HEK293T (cell line): Measurements from ENCODE around the gene TJP3.

Experiments
- CTCF ChIA-PET: fragments of 350-600 bp; formaldehyde crosslinking; extraction: SDS; loops from one replicate; lab custom pipeline; 2021; ENCODE audit warnings: antibody characterized with exemption, inconsistent platforms; lab: Yijun Ruan, JAX
- POLR2A ChIA-PET: fragments of 350-600 bp; formaldehyde crosslinking; extraction: SDS; loops from one replicate; lab custom pipeline; 2020; ENCODE audit warnings: antibody characterized with exemption, inconsistent platforms; lab: Yijun Ruan, JAX
- DNase-seq: peaks from one replicate; pipeline ENCODE4 v3.0.0; 2012; ENCODE audit warnings: mixed read lengths; ENCODE audit errors: extremely low spot score
- ARNT ChIP-seq: fragments of 450-650 bp; IDR thresholded peaks from 2 replicates; pipeline ENCODE4 v1.6.1; 2017; ENCODE audit warnings: mild to moderate bottlenecking
- BHLHE40 ChIP-seq: fragments of 450-650 bp; IDR thresholded peaks from 2 replicates; pipeline ENCODE4 v1.6.1; 2016; ENCODE audit warnings: mild to moderate bottlenecking, moderate library complexity, borderline replicate concordance
- CTBP1 ChIP-seq: fragments of 450-650 bp; IDR thresholded peaks from 2 replicates; pipeline ENCODE4 v1.6.1; 2016; ENCODE audit warnings: borderline replicate concordance
- ELF4 ChIP-seq: fragments of 450-650 bp; IDR thresholded peaks from 2 replicates; pipeline ENCODE4 v1.6.1; 2017; ENCODE audit warnings: antibody characterized with exemption
- FOXA1 ChIP-seq: fragments of 450-650 bp; IDR thresholded peaks from 2 replicates; pipeline ENCODE4 v1.6.1; 2016; ENCODE audit warnings: mild to moderate bottlenecking
- FOXK2 ChIP-seq: fragments of 450-650 bp; IDR thresholded peaks from 2 replicates; pipeline ENCODE4 v1.6.1; 2016; ENCODE audit warnings: mild to moderate bottlenecking
- FOXM1 ChIP-seq: fragments of 450-650 bp; IDR thresholded peaks from 2 replicates; pipeline ENCODE4 v1.6.1; 2017; ENCODE audit warnings: mild to moderate bottlenecking, borderline replicate concordance
- HDGF ChIP-seq: fragments of 450-650 bp; IDR thresholded peaks from 2 replicates; pipeline ENCODE4 v1.6.1; 2017; ENCODE audit warnings: antibody characterized with exemption, borderline replicate concordance
- L3MBTL2 ChIP-seq: fragments of 450-650 bp; conservative IDR thresholded peaks from 2 replicates; pipeline ENCODE4 v1.6.1; 2016; ENCODE audit warnings: mild to moderate bottlenecking
- LEF1 ChIP-seq: fragments of 450-650 bp; IDR thresholded peaks from 2 replicates; pipeline ENCODE4 v1.6.1; 2017; ENCODE audit warnings: mild to moderate bottlenecking, borderline replicate concordance
- NFRKB ChIP-seq: fragments of 450-650 bp; IDR thresholded peaks from 2 replicates; pipeline ENCODE4 v1.6.1; 2016; ENCODE audit warnings: mild to moderate bottlenecking, moderate library complexity
- PKNOX1 ChIP-seq: fragments of 450-650 bp; IDR thresholded peaks from 2 replicates; pipeline ENCODE4 v1.6.1; 2016
- SP1 ChIP-seq: fragments of 450-650 bp; IDR thresholded peaks from 2 replicates; pipeline ENCODE4 v1.6.1; 2017
- SUZ12 ChIP-seq: fragments of 450-650 bp; IDR thresholded peaks from 2 replicates; pipeline ENCODE4 v1.6.1; 2016; ENCODE audit warnings: mild to moderate bottlenecking
- TARDBP ChIP-seq: fragments of 450-650 bp; IDR thresholded peaks from 2 replicates; pipeline ENCODE4 v1.6.1; 2016
- ZNF384 ChIP-seq: fragments of 450-650 bp; IDR thresholded peaks from 2 replicates; pipeline ENCODE4 v1.6.1; 2016

TJP3 gene

GRCh38 chr19:3721887-3722442, 13.8 kb downstream of the TJP3 start:
- POLR2A ChIA-PET: interaction anchor here (1.9 kb wide), 1 partner anchor 40 kb away, joined by 10 read pairs; the partner anchor contains the start of genes APBA3 and MRPL54
- CTCF ChIA-PET: interaction anchor here (0.6 kb wide), 1 partner anchor 42 kb away, joined by 3 read pairs; no protein-coding TSS in a partner anchor
- no peak for DNase-seq
- TF ChIP-seq L3MBTL2 (no peak), HDGF (no peak), CTBP1 (no peak), SP1 (no peak), ZNF384 (no peak), TARDBP (no peak), BHLHE40 (no peak), FOXM1 (no peak), ELF4 (no peak), ARNT (no peak), PKNOX1 (no peak)

- no peak for TF ChIP-seq PKNOX1
- no peak for TF ChIP-seq ZNF384
- TF ChIP-seq FOXK2: no peak
- no peak for TF ChIP-seq NFRKB
- no peak for TF ChIP-seq FOXA1
- TF ChIP-seq SP1: no peak
- TF ChIP-seq LEF1: no peak
- no peak for TF ChIP-seq TARDBP
- TF ChIP-seq ELF4: no peak
- TF ChIP-seq BHLHE40: no peak
- no peak for TF ChIP-seq HDGF
- no peak for TF ChIP-seq CTBP1
- no peak for TF ChIP-seq ARNT
- no peak for TF ChIP-seq SUZ12
- no peak for TF ChIP-seq FOXM1
- no peak for TF ChIP-seq L3MBTL2
- ChIA-PET CTCF (interaction anchor here (0.6 kb wide), 1 partner anchor 41 kb away, joined by 3 read pairs; no protein-coding TSS in a partner anchor), POLR2A (interaction anchor here (1.9 kb wide), 1 partner anchor 40 kb away, joined by 10 read pairs; the partner anchor contains the start of genes APBA3 and MRPL54)
- no peak for DNase-seq
These were observed 14.4 kb downstream of the TJP3 start for GRCh38 chr19:3722443-3723109.

GRCh38 chr19:3723110-3723488, 14.9 kb downstream of the TJP3 start:
- CTCF ChIA-PET: no interaction called here
- POLR2A ChIA-PET: no interaction called here
- no peak for TF ChIP-seq NFRKB

GRCh38 chr19:3723883-3724282, 15.7 kb downstream of the TJP3 start:
- POLR2A ChIA-PET: interaction anchor here (0.6 kb wide), 1 partner anchor 106 kb away, joined by 3 read pairs; no protein-coding TSS in a partner anchor
- TF ChIP-seq SP1 (no peak), BHLHE40 (no peak), ARNT (no peak), LEF1 (no peak), FOXM1 (no peak), FOXA1 (no peak), NFRKB (no peak), HDGF (no peak), SUZ12 (no peak), ELF4 (no peak), PKNOX1 (no peak), ZNF384 (no peak), FOXK2 (no peak), TARDBP (no peak), L3MBTL2 (no peak), CTBP1 (no peak)
- CTCF ChIA-PET: no interaction called here
- no peak for DNase-seq

More at GRCh38 chr19:3723110-3723488, 14.9 kb downstream of the TJP3 start:
- no peak for DNase-seq

GRCh38 chr19:3725121-3725520, 16.9 kb downstream of the TJP3 start:
- CTCF ChIA-PET: no interaction called here
- TF ChIP-seq FOXA1 (no peak), PKNOX1 (no peak), SUZ12 (no peak), FOXM1 (no peak), ARNT (no peak), ELF4 (no peak), L3MBTL2 (no peak), ZNF384 (no peak), CTBP1 (no peak), TARDBP (no peak), NFRKB (no peak)
- POLR2A ChIA-PET: no interaction called here

More at GRCh38 chr19:3725121-3725520, 16.9 kb downstream of the TJP3 start:
- DNase-seq: no peak
